ENCODE measurements around the gene FCER2. TPM values are rescaled to one million over a fixed set of nuclear protein-coding genes. Genes with fewer than 3 reads are reported as not detected.

Gene FCER2
- polyA plus RNA-seq, 3 donors = 1.1 to 4.1 (median 2.1) TPM

DNA sequence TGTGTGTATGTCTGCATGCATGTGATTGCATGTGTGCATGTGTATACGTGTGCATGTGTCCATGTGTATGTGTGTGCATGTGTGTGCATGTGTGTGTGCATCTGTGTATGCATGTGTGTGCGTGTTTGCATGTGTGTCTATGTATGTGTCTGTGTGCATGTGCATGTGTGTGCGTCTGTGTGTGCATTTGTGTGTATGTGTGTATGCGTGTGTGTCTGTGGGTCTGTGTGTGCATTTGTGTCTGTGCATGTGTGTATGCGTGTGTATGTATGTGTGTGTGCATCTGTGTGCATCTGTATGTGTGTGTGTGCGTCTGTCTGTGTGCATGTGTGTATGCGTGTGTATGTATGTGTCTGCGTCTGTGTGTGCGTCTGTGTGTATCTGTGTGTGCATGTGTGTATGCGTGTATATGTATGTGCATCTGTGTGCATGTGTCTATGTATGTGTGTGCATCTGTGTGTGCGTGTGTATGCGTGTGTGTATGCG is 62.0 kb downstream of the FCER2 start:
- no peak overlapping the region for H3K4me3 Mint-ChIP-seq
- no peak overlapping the region for H2AFZ ChIP-seq (ENCODE audit: insufficient read depth, low read depth, low read length, poor library complexity, severe bottlenecking)
- no peak overlapping the region for H3K27ac ChIP-seq (ENCODE audit: low read depth in 1 of 2, low read length in 2 of 2)
- peaks cover 64% of the 10 kb centered on the region for H3K4me1 Mint-ChIP-seq
- peaks cover 43 to 61% of the 10 kb centered on the region in 2 donors for H3K36me3 Mint-ChIP-seq
- intact Hi-C loops (cut with micrococcal nuclease) = loop anchor here (5.0 to 10.0 kb wide), 3 partner anchors 37 to 265 kb away; partner anchors contain the start of genes MAP2K7 (in 1 of the 2), MCEMP1 (in 1 of the 2) and TRAPPC5 (in 1 of the 2)
- peaks cover 80% of the 10 kb centered on the region for H3K79me2 ChIP-seq (ENCODE audit: insufficient read depth, low read length)
- no peak overlapping the region for H3K9ac ChIP-seq (ENCODE audit: insufficient read depth, low read length, poor library complexity, severe bottlenecking)
- H3K9me3 Mint-ChIP-seq = peaks cover 0 to 2% (median 0%) of the 10 kb centered on the region in 7 donors
- H3K27ac Mint-ChIP-seq = no peak overlapping the region
- H3K27me3 Mint-ChIP-seq (ENCODE audit: low read depth in 3 of 3) = peaks cover 0 to 2% (median 1%) of the 10 kb centered on the region in 3 donors
- H3K4me3 ChIP-seq (replicated peaks in 1 of 3; ENCODE audit: low read depth in 2 of 3, low read length in 3 of 3) = no peak overlapping the region
- no peaks in the 10 kb centered on the region for H3K9me3 ChIP-seq (replicated peaks in 1 of 2; ENCODE audit: control insufficient read depth in 1 of 2, insufficient read depth in 1 of 2, low read length in 2 of 2)
- H3K4me1 ChIP-seq (ENCODE audit: control insufficient read depth in 1 of 2, insufficient read depth in 2 of 2, low read length in 2 of 2) = peaks cover 56 to 72% of the 10 kb centered on the region in 2 donors
- no peak for DNase-seq
- TF ChIP-seq, protein P1, sequence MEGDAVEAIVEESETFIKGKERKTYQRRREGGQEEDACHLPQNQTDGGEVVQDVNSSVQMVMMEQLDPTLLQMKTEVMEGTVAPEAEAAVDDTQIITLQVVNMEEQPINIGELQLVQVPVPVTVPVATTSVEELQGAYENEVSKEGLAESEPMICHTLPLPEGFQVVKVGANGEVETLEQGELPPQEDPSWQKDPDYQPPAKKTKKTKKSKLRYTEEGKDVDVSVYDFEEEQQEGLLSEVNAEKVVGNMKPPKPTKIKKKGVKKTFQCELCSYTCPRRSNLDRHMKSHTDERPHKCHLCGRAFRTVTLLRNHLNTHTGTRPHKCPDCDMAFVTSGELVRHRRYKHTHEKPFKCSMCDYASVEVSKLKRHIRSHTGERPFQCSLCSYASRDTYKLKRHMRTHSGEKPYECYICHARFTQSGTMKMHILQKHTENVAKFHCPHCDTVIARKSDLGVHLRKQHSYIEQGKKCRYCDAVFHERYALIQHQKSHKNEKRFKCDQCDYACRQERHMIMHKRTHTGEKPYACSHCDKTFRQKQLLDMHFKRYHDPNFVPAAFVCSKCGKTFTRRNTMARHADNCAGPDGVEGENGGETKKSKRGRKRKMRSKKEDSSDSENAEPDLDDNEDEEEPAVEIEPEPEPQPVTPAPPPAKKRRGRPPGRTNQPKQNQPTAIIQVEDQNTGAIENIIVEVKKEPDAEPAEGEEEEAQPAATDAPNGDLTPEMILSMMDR (IDR thresholded peaks at IDR 0.05) = no peak
- no peaks in the 10 kb centered on the region for H3K27me3 ChIP-seq (ENCODE audit: control insufficient read depth in 2 of 2, insufficient read depth in 2 of 2, low read length in 2 of 2)
- WGBS (ENCODE audit: insufficient coverage) = 98% methylated on average over 13 of the region's 13 CpGs
- peaks cover 71% of the 10 kb centered on the region for H4K20me1 ChIP-seq (ENCODE audit: insufficient read depth, low read length)
- H3K36me3 ChIP-seq (replicated peaks in 1 of 2; ENCODE audit: control insufficient read depth in 1 of 2, insufficient read depth in 2 of 2, low read length in 2 of 2) = peaks cover 41 to 57% of the 10 kb centered on the region in 2 donors
- H3K4me2 ChIP-seq (replicated peaks; ENCODE audit: extremely low read depth, low read length, poor library complexity, severe bottlenecking) = no peak overlapping the region

DNA sequence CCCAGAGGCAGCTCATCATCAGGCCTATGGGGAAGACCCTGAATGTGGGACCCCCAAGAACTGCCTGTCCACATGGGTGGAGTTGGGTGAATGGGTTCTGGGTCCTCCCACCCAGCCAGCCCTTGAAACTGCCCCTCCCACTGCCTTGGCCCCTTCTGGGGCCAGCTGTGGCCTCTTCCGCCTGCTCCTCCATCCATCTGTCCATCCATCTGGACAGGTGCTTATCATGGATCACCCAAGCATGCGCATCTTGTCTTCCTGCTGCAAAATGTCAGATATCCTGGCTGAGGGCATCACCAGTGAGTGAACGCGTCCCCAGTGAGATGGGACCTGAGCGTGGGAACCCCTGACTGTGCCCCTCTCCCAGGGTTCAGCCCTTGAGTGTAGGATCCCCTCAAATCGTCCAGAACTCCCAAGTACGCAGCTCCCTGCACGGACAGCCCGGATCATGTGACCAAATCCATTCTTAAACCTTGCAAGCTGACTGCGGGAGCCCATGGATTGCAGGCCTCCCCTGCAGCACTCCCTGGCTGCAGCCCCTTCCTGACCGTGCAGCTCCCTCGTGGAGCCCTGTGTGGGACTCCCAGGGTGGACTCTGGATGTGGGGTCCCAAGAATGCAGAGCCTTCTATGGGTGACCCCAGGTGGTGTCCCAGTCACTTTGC is 63.0 kb downstream of the FCER2 start:
- H3K4me3 ChIP-seq (replicated peaks in 1 of 3; ENCODE audit: low read depth in 2 of 3, low read length in 3 of 3) = peak overlapping the region in 1 of 3 experiments; percentile 90
- H3K36me3 ChIP-seq (replicated peaks in 1 of 2; ENCODE audit: control insufficient read depth in 1 of 2, insufficient read depth in 2 of 2, low read length in 2 of 2) = peaks cover 41 to 48% of the 10 kb centered on the region in 2 donors
- peaks cover 63% of the 10 kb centered on the region for H4K20me1 ChIP-seq (ENCODE audit: insufficient read depth, low read length)
- peak overlapping the region in 1 of 2 donors; percentile 32 for H3K4me3 Mint-ChIP-seq
- DNase-seq = no peak
- H3K27ac ChIP-seq (ENCODE audit: low read depth in 1 of 2, low read length in 2 of 2) = peak overlapping the region; percentile 96 to 100
- H3K9me3 ChIP-seq (replicated peaks in 1 of 2; ENCODE audit: control insufficient read depth in 1 of 2, insufficient read depth in 1 of 2, low read length in 2 of 2) = no peaks in the 10 kb centered on the region
- peaks cover 0 to 3% (median 2%) of the 10 kb centered on the region in 3 donors for H3K27me3 Mint-ChIP-seq (ENCODE audit: low read depth in 3 of 3)
- H2AFZ ChIP-seq (ENCODE audit: insufficient read depth, low read depth, low read length, poor library complexity, severe bottlenecking) = no peak overlapping the region
- H3K9ac ChIP-seq (ENCODE audit: insufficient read depth, low read length, poor library complexity, severe bottlenecking) = no peak overlapping the region
- no peaks in the 10 kb centered on the region for H3K27me3 ChIP-seq (ENCODE audit: control insufficient read depth in 2 of 2, insufficient read depth in 2 of 2, low read length in 2 of 2)
- peaks cover 77% of the 10 kb centered on the region for H3K79me2 ChIP-seq (ENCODE audit: insufficient read depth, low read length)
- TF ChIP-seq, protein P1 (IDR thresholded peaks at IDR 0.05) = no peak
- H3K4me1 ChIP-seq (ENCODE audit: control insufficient read depth in 1 of 2, insufficient read depth in 2 of 2, low read length in 2 of 2) = peaks cover 46 to 63% of the 10 kb centered on the region in 2 donors
- intact Hi-C loops (cut with micrococcal nuclease) = loop anchor here (5.0 to 10.0 kb wide), 3 partner anchors 38 to 266 kb away; partner anchors contain the start of genes MAP2K7 (in 1 of the 2), MCEMP1 (in 1 of the 2) and TRAPPC5 (in 1 of the 2)
- peaks cover 54% of the 10 kb centered on the region for H3K4me1 Mint-ChIP-seq
- H3K9me3 Mint-ChIP-seq = peaks cover 0 to 2% (median 0%) of the 10 kb centered on the region in 7 donors
- H3K27ac Mint-ChIP-seq = peak overlapping the region in 5 of 7 donors; percentile 13 to 95 (median 56)
- 93% methylated on average over 12 of the region's 12 CpGs for WGBS (ENCODE audit: insufficient coverage)
- peak overlapping the region; percentile 88 for H3K4me2 ChIP-seq (replicated peaks; ENCODE audit: extremely low read depth, low read length, poor library complexity, severe bottlenecking)
- H3K36me3 Mint-ChIP-seq = peaks cover 35 to 53% of the 10 kb centered on the region in 2 donors

Other genes with a start within 250 kb of the FCER2 start
- gene PEX11G, start 213.1 kb downstream of the FCER2 start, polyA plus RNA-seq = 1 to 10 TPM in 2 of 3 donors, under 1 TPM in 1; 0.77 to 3.0 (median 1.4) TPM
- 1 to 10 TPM in 2 of 3 donors, under 1 TPM in 1; 0.41 to 8.6 (median 1.0) TPM for gene ZNF358, start 186.0 kb downstream of the FCER2 start, polyA plus RNA-seq
- 100 to 1,000 TPM in 1 of 3 donors, 10 to 100 TPM in 2; 32.8 to 133 (median 34.3) TPM for gene MCOLN1, start 179.5 kb downstream of the FCER2 start, polyA plus RNA-seq
- gene PNPLA6, start 166.4 kb downstream of the FCER2 start, polyA plus RNA-seq = 100 to 1,000 TPM in 1 of 3 donors, 10 to 100 TPM in 2; 11.2 to 178 (median 14.4) TPM
- under 1 TPM in 1 of 3 donors, not detected in 2; 0.05 TPM for gene CAMSAP3, start 106.3 kb downstream of the FCER2 start, polyA plus RNA-seq
- gene XAB2, start 72.6 kb downstream of the FCER2 start, polyA plus RNA-seq = 10 to 100 TPM in 1 of 3 donors, 1 to 10 TPM in 2; 4.6 to 55.7 (median 8.8) TPM
- 100 to 1,000 TPM in 2 of 3 donors, 10 to 100 TPM in 1; 64.6 to 386 (median 300) TPM for gene PET100, start 72.3 kb downstream of the FCER2 start, polyA plus RNA-seq
- gene PCP2, start 68.4 kb downstream of the FCER2 start, polyA plus RNA-seq = 1 to 10 TPM in 1 of 3 donors, not detected in 2; 1.8 TPM
- 100 to 1,000 TPM; 249 to 846 (median 327) TPM for gene STXBP2, start 65.0 kb downstream of the FCER2 start, polyA plus RNA-seq
- gene RETN, start 33.1 kb downstream of the FCER2 start, polyA plus RNA-seq = 100 to 1,000 TPM in 1 of 3 donors, 10 to 100 TPM in 2; 42.1 to 119 (median 60.0) TPM
- gene MCEMP1, start 25.0 kb downstream of the FCER2 start, polyA plus RNA-seq = 100 to 1,000 TPM in 2 of 3 donors, 10 to 100 TPM in 1; 79.4 to 122 (median 104) TPM
- gene TRAPPC5, start 21.3 kb downstream of the FCER2 start, polyA plus RNA-seq = 100 to 1,000 TPM; 126 to 449 (median 414) TPM
- 1 to 10 TPM; 4.7 to 7.9 (median 7.1) TPM for gene CLEC4G, start 30.0 kb upstream of the FCER2 start, polyA plus RNA-seq
- gene CD209, start 45.4 kb upstream of the FCER2 start, polyA plus RNA-seq = 1 to 10 TPM; 1.1 to 2.1 (median 1.8) TPM
- not detected for gene CLEC4M, start 61.1 kb upstream of the FCER2 start, polyA plus RNA-seq
- gene EVI5L, start 128.1 kb upstream of the FCER2 start, polyA plus RNA-seq = 1 to 10 TPM in 2 of 3 donors, under 1 TPM in 1; 0.76 to 5.7 (median 1.3) TPM
- not detected for gene PRR36, start 172.3 kb upstream of the FCER2 start, polyA plus RNA-seq
- not detected for gene LRRC8E, start 186.4 kb upstream of the FCER2 start, polyA plus RNA-seq
- gene MAP2K7, start 201.7 kb upstream of the FCER2 start, polyA plus RNA-seq = 10 to 100 TPM in 1 of 3 donors, 1 to 10 TPM in 1, under 1 TPM in 1; 0.92 to 39.5 (median 1.5) TPM
- gene TGFBR3L, start 212.7 kb upstream of the FCER2 start, polyA plus RNA-seq = not detected
- 10 to 100 TPM; 15.7 to 27.5 (median 18.3) TPM for gene SNAPC2, start 218.2 kb upstream of the FCER2 start, polyA plus RNA-seq
- gene CTXN1, start 224.0 kb upstream of the FCER2 start, polyA plus RNA-seq = not detected
- 10 to 100 TPM in 2 of 3 donors, 1 to 10 TPM in 1; 9.5 to 33.2 (median 10.4) TPM for gene TIMM44, start 241.5 kb upstream of the FCER2 start, polyA plus RNA-seq